Duodenal mucosa (tissue), 2 donors: ENCODE measurements around the gene CCDC82.

ENCODE experiments used
- H3K27ac ChIP-seq: one replicate; pipeline ENCODE4 v1.7.0; 2013; ENCODE audit warnings: low read depth, low read length
- H3K27me3 ChIP-seq, 2 donors: one replicate each; pipeline ENCODE4 v1.7.0; 2013; ENCODE audit warnings: low read length in 2 of 2, control low read depth in 1 of 2; ENCODE audit not compliant: insufficient read depth in 2 of 2, control insufficient read depth in 1 of 2
- H3K36me3 ChIP-seq, 2 donors: one replicate each; pipeline ENCODE4 v1.7.0; 2013; ENCODE audit warnings: low read length in 2 of 2, control low read depth in 1 of 2; ENCODE audit not compliant: insufficient read depth in 2 of 2, control insufficient read depth in 1 of 2
- H3K4me1 ChIP-seq, 2 donors: one replicate each; pipeline ENCODE4 v1.7.0; 2013; ENCODE audit warnings: low read length in 2 of 2, control low read depth in 1 of 2; ENCODE audit not compliant: insufficient read depth in 2 of 2, control insufficient read depth in 1 of 2
- H3K4me3 ChIP-seq, 2 donors: one replicate each; pipeline ENCODE4 v1.7.0; 2013; ENCODE audit warnings: low read length in 2 of 2, low read depth in 1 of 2
- H3K9ac ChIP-seq, 2 donors: one replicate each; pipeline ENCODE4 v1.7.0; 2013; ENCODE audit warnings: low read length in 2 of 2, low read depth in 1 of 2
- H3K9me3 ChIP-seq, 2 donors: one replicate each; pipeline ENCODE4 v1.7.0; 2013; ENCODE audit warnings: low read length in 2 of 2, control low read depth in 1 of 2; ENCODE audit not compliant: control insufficient read depth in 1 of 2

Gene CCDC82

GRCh38 chr11:96366024-96366423, 23.7 kb downstream of the CCDC82 start:
- Histone ChIP-seq H3K27ac (no peak overlapping the region), H3K27me3 (no peaks in the 10 kb centered on the region), H3K9ac (no peak overlapping the region), H3K4me3 (no peak overlapping the region), H3K4me1 (no peaks in the 10 kb centered on the region), H3K36me3 (peaks cover 0 to 9% of the 10 kb centered on the region in 2 donors), H3K9me3 (peaks cover 0 to 2% of the 10 kb centered on the region in 2 donors)

GRCh38 chr11:96365493-96365892, 24.2 kb downstream of the CCDC82 start:
- H3K9ac ChIP-seq, result no peak overlapping the region
- peaks cover 0 to 9% of the 10 kb centered on the region in 2 donors for H3K36me3 ChIP-seq
- peaks cover 0 to 2% of the 10 kb centered on the region in 2 donors for H3K9me3 ChIP-seq
- no peak overlapping the region for H3K4me3 ChIP-seq
- H3K4me1 ChIP-seq, result no peaks in the 10 kb centered on the region
- no peak overlapping the region for H3K27ac ChIP-seq
- H3K27me3 ChIP-seq, result no peaks in the 10 kb centered on the region

- Histone ChIP-seq H3K27me3 (no peaks in the 10 kb centered on the region), H3K36me3 (peaks cover 6 to 16% of the 10 kb centered on the region in 2 donors), H3K4me1 (no peaks in the 10 kb centered on the region)
Measured at GRCh38 chr11:96361778-96362177, 27.9 kb downstream of the CCDC82 start.

GRCh38 chr11:96358321-96358720, 31.4 kb downstream of the CCDC82 start:
- H3K27me3 ChIP-seq, result no peaks in the 10 kb centered on the region
- no peaks in the 10 kb centered on the region for H3K9me3 ChIP-seq
- H3K36me3 ChIP-seq, result peaks cover 10 to 15% of the 10 kb centered on the region in 2 donors
- no peak overlapping the region for H3K9ac ChIP-seq
- H3K4me1 ChIP-seq, result no peaks in the 10 kb centered on the region
- H3K4me3 ChIP-seq, result no peak overlapping the region
- H3K27ac ChIP-seq, result no peak overlapping the region

More at GRCh38 chr11:96361778-96362177, 27.9 kb downstream of the CCDC82 start:
- Histone ChIP-seq H3K27ac (no peak overlapping the region), H3K9me3 (no peaks in the 10 kb centered on the region), H3K4me3 (no peak overlapping the region), H3K9ac (no peak overlapping the region)

- no peak overlapping the region for H3K9ac ChIP-seq
- H3K27ac ChIP-seq, result no peak overlapping the region
- H3K27me3 ChIP-seq, result no peaks in the 10 kb centered on the region
- no peaks in the 10 kb centered on the region for H3K9me3 ChIP-seq
- H3K36me3 ChIP-seq, result peaks cover 10 to 15% of the 10 kb centered on the region in 2 donors
- H3K4me3 ChIP-seq, result no peak overlapping the region
- no peaks in the 10 kb centered on the region for H3K4me1 ChIP-seq
Measured at GRCh38 chr11:96357794-96358193, 31.9 kb downstream of the CCDC82 start.

GRCh38 chr11:96356848-96357247, 32.9 kb downstream of the CCDC82 start:
- Histone ChIP-seq H3K4me1 (no peaks in the 10 kb centered on the region), H3K27ac (no peak overlapping the region), H3K9me3 (no peaks in the 10 kb centered on the region), H3K9ac (no peak overlapping the region), H3K36me3 (peaks cover 10 to 15% of the 10 kb centered on the region in 2 donors), H3K27me3 (no peaks in the 10 kb centered on the region), H3K4me3 (no peak overlapping the region)

- H3K9ac ChIP-seq, result peak within 1 kb of the TSS; percentile 62 to 79
- peaks cover 35 to 38% of the 10 kb centered on the region in 2 donors for H3K4me1 ChIP-seq
- peak within 1 kb of the TSS; percentile 23 for H3K27ac ChIP-seq
- H3K27me3 ChIP-seq, result no peaks in the 10 kb centered on the region
- no peaks in the 10 kb centered on the region for H3K36me3 ChIP-seq
- no peaks in the 10 kb centered on the region for H3K9me3 ChIP-seq
- peak within 1 kb of the TSS; percentile 81 to 83 for H3K4me3 ChIP-seq
Measured at GRCh38 chr11:96342961-96343711, 46.6 kb downstream of the CCDC82 start, which contains the start of gene MAML2. Gene MAML2 (minus strand): TSS chr11:96343195. CDS start chr11:96341895, 1,300 bp downstream.

GRCh38 chr11:96342014-96342960, 47.4 kb downstream of the CCDC82 start:
- no peaks in the 10 kb centered on the region for H3K9me3 ChIP-seq
- H3K27ac ChIP-seq, result peak overlapping the region; percentile 54
- peak overlapping the region; percentile 81 to 83 for H3K4me3 ChIP-seq
- H3K4me1 ChIP-seq, result peaks cover 44 to 47% of the 10 kb centered on the region in 2 donors
- no peaks in the 10 kb centered on the region for H3K36me3 ChIP-seq
- H3K9ac ChIP-seq, result peak overlapping the region; percentile 62 to 79
- no peaks in the 10 kb centered on the region for H3K27me3 ChIP-seq

- H3K36me3 ChIP-seq, result no peaks in the 10 kb centered on the region
- peak overlapping the region; percentile 54 for H3K27ac ChIP-seq
- H3K27me3 ChIP-seq, result no peaks in the 10 kb centered on the region
- peaks cover 48 to 55% of the 10 kb centered on the region in 2 donors for H3K4me1 ChIP-seq
- H3K4me3 ChIP-seq, result peak overlapping the region; percentile 81 to 83
- peak overlapping the region; percentile 62 to 79 for H3K9ac ChIP-seq
- no peaks in the 10 kb centered on the region for H3K9me3 ChIP-seq
Measured at GRCh38 chr11:96341211-96342013, 48.3 kb downstream of the CCDC82 start.
